GM19324 (cell line): ENCODE measurements around the gene HELZ.

ENCODE experiments used
- ATAC-seq: cut with Tn5 transposase; IDR thresholded peaks from one replicate; pipeline ENCODE4 v1.9.1; 2021; ENCODE audit warnings: mild to moderate bottlenecking, moderate library complexity; ENCODE audit not compliant: unreplicated experiment, low FRiP score

HELZ gene

DNA sequence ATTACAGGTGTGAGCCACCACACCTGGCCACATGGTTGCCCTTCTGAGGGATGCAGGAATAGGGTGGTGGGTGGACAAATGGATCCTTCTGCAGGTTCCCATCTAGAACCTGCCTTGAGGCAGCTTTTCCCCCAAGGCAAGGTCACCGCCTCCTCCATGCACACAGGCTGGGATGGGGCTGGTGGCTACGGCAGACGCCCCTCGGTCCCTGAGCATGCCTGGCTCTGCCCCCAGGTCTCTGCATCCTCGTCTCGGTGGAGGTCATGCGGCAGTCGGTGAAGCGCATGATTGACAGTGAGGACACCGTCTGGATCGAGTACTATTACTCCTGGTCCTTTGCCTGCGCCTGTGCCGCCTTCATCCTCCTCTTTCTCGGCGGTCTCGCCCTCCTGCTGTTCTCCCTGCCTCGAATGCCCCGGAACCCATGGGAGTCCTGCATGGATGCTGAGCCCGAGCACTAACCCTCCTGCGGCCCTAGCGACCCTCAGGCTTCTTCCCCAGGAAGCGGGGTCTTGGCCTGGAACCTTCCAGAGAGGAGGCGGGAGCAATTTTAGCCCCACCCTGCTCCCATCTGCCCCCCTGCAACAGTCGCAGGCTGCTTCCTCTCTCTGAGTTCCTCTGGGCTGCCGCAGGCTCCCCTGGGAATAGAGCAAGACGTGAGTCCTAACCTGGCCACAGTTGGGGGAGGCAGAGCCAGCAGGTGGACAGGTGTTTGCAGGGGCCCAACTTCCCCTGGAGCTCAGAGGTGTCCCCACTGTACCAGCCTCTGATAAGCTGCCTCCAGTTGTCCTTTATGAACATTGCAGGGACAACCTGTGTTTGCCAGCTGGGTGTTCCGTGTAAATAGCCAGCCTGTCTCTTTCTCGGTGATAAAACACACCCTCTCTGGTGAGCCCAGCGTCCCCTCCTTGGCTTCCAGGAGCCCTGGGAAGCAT, 188.9 kb downstream of the HELZ start:
- no peak for ATAC-seq

DNA sequence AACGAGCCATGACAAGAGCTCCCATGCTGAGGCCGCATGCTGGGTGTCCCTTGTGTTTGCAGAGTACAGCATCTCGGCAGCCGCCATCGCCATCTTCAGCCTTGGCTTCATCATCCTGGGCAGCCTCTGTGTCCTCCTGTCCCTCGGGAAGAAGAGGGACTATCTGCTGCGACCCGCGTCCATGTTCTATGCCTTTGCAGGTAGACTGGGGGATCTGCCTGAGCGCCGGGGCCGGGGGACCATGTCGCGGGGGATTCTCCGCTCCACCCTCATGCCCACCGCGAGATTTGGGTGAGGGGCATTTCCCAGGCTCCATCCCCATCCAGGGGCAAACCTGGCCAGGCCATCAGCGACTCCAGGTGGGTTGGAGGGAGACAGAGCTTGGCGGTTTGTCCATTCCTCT, 190.0 kb downstream of the HELZ start:
- ATAC-seq = no peak

DNA sequence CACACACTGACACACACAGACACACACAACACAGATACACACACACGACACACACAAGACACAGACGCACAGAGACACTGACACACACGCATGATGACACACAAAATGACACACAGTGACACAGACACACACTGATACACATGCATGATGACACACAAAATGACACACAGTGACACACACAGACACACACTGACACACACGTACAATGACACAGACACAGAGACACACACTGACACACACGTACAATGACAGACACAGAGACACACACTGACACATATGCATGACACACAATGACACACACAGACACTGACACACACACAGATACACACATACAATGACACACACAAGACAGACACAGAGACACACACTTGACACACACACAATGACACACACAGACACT, 190.4 kb downstream of the HELZ start:
- ATAC-seq = no peak

DNA sequence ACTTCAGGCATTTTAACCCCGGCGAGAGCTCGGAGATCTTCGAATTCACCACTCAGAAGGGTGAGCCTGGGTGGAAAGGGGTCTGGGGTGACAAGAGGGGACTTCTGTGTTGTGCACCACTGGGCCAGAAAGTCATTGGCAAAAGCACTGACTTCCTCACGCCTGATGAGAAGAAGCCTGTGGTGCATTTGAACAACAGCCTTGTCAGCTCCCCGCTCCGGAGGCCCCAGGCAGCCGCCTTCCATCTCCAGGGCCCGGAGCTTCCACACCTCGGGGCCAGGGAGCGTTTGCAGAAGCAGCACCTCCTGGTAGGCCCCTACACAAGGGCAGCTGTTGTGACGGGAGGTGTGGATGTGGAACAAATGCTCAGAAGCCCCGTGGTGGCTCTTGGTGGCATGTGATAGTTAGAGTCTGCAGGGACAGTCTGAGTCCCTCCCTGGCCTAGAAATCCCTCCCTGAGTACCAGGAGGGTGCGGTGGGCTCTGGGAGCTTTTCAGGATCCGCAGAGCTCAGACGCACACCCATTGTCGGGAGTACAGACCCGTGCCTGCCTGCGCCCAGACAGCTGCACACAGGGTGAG, 190.9 kb downstream of the HELZ start:
- no peak for ATAC-seq

DNA sequence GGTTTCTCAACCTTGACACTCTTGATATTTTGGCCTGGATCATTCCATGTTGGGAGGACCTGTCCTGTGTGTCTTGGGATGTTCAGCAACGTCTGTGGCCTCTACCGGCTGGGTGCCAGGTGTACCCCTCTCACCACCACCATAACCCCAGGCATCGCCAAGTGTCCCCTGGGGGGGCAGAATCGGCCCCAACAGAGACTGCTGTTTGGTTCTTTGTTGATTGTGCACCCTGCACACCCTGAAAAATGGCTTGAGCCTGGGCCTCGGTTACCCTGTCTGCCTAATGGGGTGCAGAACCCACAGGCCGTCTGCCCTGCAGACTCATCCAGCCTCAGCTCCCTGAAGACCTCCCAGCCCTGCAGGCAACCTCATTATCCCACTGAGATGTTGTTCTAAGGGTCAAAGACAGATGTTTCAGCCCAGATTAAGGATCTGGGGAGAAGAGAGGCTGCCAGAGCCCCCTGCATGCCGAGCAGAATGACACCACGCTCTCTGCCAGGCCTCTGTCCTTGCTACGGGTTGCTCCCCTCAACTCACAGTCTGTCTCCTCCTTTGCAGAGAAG, 191.5 kb downstream of the HELZ start:
- no peak for ATAC-seq

DNA sequence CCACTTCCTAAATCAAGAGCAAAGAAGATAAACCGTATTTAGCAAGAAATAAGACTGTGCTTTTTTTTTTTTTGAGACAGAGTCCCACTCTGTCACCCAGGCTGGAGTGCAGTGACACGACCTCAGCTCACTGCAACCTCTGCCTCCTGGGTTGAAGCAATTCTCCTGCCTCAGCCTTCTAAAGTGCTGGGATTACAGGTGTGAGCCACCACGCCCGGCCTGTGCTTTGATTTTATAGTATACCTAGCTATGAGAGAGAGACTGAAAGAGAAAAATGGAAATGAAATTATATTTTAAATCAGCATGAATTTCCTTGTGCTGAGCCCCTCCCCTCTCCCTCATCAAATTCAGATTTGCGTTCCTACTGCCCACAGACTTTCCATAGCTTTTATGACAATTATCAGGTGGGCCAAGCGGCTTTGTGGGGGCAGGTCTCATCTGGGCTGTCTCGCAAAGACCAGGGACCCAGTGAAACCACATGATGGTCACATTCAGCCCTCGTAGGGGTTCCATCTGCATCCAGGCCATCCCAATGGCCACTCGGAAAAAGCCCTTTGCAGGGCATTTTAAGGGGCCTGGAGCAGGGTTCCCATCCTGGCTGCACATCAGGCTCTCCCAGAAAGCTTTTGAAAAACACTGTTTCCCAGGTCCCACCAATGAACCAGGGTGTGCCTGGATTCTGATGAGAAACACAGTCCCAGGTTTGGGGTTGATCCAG, 192.1 kb downstream of the HELZ start:
- no peak for ATAC-seq

DNA sequence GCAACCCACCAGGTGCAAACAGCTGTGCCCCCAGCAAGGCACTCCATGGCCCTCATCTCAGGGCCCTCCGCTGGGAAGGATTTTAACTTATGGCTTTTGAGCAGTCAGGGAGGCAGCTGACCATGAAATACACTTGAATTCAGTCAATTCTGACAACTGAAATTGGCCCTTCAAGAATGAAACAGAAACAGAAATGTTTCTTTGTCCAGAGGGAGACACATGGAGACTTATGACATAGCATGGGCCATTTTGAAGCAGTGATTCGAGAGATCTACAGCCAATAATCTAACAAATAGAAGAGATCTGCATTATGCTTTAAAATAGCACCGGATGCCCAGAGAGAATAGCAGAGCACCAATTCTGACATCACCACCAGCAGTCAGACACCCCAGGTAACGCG, 193.2 kb downstream of the HELZ start:
- ATAC-seq = no peak

DNA sequence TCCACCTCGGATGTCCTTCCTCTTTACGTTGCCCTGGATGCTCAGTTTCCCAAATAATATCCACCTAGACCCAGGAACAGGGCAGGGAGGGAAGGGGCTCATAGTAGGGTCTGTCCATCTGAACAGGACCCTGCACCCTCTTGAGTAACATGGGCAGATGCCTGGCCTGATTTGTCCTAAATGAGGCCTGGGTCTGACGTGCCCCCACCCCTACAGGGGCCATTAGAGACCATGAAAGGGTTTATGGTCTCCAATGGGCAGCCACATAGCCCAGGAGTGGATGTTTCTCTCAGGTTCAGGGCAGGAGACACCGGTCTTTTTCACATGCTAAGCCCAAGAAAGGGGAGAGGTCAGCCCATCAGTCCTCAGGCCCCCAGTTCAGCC, 193.8 kb downstream of the HELZ start:
- ATAC-seq = no peak

DNA sequence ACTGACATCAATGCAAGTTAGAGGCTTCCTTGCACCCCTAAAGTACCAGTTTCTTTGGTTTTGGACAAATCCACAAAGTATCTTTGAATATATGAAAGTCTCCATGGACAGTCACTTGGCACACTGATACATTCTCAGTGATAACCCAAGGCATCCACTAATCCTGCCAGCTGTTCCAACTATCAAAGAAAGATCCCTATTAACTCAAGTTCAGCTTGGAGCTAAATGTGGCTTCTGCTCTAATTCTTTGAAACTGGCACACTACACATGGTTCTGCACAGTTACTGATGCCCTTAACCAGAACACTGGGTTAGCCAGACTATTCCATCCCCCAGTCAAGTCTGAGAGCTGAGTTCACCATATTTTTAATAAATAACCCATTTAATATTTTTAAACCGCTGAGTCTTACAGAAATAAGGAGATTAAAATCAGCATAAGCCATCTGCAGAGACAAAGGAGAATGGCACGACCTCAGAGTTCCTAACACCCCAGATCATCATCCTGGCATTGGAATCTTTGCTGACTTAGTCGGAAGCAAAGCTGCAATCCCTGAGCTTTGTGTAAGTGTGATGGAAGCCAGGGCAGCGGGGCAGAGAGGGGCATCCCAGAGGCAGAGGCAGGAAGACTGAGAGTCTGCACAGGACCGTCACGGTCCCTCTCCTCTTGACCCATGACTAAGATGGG, 194.4 kb downstream of the HELZ start:
- no peak for ATAC-seq

DNA sequence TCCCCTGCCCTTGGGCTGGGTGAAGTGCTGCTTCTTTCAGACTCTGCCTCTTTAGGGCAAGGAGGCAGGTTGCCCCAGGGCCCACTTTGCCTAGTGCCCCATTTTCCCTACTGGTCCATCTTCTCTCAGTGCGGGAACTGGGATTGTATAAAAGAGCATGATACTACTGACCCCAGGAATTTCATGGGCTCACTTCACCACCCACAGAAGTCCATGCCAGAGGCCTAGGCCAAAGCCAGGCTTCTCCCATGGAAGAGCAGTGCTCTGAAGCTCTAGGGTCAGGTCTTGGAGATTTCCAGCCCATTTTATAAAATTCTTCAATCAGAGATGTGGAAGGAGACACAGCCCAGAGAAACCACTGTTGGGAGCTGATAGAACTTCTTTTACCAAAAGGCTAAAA, 194.9 kb downstream of the HELZ start:
- no peak for ATAC-seq

DNA sequence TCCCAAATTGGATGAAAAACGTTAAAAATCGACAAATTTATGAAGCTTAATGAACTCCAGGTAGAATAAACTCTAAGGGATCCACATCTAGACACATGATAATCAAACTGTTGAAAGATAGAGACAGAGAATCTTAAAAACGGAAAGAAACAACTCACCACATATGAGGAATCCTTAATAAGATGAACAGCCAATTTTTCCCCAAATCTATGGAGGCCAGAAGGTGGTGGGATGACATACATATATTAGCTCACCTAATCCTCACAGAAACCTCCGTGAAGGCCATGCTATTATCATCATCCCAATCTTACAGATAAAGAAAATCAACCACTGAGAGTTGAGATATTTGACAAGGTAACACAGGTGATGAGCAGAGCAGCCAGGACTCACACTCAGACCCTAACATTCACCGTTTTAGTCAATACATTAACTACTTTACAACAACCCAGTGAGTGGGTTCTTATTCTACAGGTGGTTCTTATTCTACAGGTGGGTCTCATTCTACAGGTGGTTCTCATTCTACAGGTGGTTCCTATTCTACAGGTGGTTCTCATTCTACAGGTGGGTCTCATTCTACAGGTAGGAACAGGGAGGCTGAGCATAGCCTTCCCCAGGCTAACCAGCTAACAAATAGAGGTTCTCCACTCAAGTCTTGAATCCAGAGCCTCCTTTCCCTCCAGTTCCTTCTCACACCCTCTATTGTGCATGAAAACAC, 195.8 kb downstream of the HELZ start:
- ATAC-seq = no peak

DNA sequence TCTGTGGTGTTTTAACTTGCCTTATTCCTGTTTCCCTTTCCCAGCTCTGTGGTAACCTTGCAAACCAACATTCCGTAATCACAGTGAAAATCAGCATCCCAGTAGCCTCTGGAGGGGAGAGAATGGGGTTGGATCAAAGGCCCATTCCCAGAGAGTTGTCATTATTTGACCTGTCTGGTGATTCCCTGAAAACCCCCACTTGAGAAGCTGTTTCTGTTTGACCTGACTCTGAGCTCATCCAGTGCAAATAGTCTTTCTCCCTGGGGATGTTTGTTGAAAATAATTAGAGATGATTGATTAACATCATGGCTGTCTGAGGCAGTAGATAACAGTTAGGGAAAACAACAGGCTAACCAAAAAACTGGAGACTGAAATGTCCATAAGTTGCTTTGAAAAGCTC, 197.6 kb downstream of the HELZ start:
- ATAC-seq = no peak

DNA sequence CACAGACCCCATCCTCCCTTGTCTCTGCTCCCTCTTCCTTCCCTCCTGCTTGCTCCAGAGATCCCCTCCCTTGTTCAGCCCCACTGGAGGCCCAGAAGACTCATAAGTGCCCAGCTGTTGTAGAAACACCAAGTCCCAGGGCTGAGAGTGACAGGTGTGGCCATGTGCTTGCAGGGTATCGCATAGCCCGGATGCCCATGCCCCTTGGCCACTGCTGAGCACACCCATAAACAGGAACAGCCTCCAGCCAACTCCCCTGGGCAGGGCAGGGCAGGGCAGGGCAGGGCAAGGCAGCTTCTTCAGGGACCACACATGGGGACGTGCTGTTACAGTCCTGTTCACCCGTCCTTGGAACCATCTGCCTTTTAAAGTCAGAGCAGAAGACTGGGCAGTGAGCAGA, 198.6 kb downstream of the HELZ start:
- ATAC-seq = no peak

DNA sequence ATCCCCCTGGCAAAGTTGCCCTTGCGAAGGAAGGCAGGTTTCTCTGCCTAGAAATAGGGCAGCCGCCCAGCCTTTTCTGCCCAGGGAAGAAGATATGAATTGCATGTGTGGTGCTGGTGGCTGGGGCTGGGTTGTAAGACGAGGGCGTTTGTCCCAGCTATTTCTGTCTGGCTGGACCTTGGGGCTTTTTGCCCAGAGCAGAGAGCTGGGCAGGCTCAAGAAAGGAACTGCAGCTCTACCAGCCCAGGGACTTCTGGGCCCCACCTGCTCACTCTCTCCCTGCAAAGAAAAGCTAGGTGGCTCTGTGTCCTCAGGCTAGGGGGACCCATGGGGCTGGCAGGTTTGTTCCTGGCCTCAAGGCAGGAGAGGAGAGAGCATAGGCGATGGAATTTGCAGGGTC, 200.1 kb downstream of the HELZ start:
- ATAC-seq = no peak

DNA sequence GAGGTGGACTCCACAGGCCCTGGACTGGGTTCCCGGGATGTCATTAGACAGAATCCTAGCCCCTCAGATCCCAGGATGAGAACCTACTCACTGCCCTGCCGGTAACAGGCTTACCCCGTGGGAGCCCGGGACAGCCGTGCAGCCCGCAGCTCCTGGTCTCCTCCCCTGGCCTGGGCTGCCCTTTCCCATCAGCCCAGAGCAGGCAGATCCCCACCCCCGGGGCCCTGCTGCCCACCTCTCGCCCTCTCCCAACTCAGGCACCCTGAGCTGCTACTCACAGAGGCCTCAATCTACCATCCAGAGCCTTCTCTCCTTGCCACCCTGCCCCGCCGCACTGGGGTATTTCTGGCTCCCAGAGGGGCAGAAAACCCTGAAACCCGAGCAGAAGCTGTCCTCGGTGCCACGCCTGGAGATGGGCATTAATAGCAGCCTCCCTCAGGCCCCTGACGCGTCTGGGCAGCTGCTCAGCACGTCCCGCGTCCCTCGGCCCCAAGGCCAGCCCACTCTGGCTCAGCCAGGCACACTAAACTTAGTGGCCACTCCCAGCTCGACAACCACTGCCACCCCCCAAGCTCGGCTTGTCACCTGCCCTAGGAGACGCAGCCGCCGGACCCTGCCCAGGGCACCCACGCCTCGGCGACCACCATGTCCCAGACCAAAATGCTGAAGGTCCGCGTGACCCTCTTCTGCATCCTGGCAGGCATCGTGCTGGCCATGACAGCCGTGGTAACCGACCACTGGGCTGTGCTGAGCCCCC, 200.8 kb downstream of the HELZ start, which contains the start of gene CACNG1:
CACNG1 (plus strand) TSS at position 539 of the 757 bp plus-strand sequence; CDS start at position 646, 107 bp downstream.
- no peak for ATAC-seq

DNA sequence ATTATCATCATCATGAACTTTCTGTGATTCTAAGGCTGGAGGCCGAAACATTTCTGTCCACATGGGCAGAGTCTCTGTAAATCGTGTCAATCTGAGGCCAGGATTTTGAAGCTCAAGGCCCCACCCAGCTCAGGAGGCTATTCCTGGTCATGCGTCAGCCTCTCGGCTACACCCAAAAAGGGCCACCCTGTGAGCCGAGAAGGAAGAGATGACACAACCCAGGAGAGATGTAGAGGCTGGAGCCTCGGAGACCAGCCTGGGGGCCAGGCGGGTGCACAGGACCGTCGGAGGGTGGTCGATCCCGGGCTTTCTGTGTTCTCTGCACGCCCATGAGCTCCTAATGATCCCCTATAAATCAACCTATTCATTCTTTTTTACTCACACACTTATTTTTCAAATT, 201.7 kb downstream of the HELZ start:
- ATAC-seq = no peak

DNA sequence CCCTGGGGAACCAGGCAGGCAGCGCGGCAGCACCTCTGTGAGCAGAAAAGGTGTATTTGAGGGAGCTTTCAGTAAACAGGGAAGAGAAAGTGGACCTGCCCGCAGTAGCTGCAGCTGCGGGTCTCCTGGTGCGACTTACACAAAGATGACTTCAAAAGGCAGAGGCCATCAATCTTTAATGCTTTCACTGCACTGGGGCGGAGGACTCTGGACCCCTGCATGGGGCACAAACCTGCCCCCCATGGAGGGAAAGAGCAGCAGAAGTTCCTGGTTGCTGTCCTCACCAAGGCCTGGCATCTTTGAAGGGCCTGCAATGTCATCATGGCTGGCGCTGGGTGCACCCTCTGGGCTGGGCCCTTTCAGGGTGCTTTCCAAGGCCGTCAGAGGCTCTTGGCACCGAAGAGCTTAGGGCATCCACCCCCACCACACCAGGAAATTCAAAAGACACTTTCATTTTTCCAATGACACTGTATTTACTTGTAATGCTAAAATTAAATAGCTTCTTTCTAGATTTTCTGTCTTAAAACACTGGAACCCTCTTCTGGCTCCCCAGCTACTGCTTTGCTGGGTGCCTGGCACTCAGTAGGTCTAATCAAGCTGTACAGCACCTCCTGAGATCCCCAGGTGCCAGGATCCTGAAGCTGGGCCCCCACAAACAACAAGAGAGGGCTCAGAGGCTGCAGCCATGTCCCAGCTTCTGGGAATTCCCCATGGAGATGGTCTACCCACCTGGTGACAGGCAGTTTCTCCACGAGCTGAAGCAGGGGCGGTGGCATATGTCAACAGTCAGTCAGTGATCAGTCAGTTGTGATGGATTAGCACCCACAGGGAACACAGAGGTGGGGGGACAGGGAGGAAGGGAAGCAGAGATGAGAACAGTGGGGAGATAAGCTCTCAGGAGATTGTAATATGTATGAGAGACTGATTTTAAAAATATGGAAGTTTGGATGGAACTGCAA, 202.8 kb downstream of the HELZ start:
- no peak for ATAC-seq

DNA sequence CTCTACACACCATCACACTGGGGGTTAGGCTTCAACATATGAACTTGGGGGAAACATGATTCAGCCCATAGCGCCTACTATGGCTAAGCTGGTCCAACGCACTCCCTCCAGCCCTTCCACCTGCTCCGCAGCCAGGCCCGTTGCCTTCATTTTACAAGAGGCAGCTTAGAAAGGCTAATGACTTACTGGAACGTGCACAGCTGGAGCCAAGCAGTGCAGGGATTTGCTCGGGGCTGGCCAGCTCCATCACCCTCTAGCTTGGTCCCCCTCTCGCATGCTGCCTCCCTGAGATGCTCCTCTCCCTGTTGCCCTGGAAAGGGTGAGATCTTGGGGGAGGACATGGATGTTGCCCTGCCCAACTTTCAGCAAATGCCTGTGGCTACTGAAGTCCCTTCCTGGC, 203.5 kb downstream of the HELZ start:
- no peak for ATAC-seq
